HepG2 (cell line): ENCODE data around the gene PCDHGB6. TPM values are rescaled to one million over a fixed set of nuclear protein-coding genes. Genes with fewer than 3 reads are reported as not detected.

Experiments used
- ATAC-seq: fragments of 200-7000 bp; cut with Tn5 transposase; 3 replicates; pipeline ENCODE4 v1.9.1; 2020; ENCODE audit warnings: mild to moderate bottlenecking, moderate library complexity
- BruUV-seq: library from RNA; stranded (reverse); fragments of 400-500 nt; replicated peaks from 2 replicates; lab custom pipeline; 2021; lab: Mats Ljungman, UMichigan
- CTCF ChIA-PET: fragments of 300-600 bp; formaldehyde crosslinking; extraction: SDS; loops from one replicate; lab custom pipeline; 2021; ENCODE audit warnings: low total read pairs, inconsistent platforms, low intra/inter-chr PET ratio; lab: Yijun Ruan, JAX
- POLR2A ChIA-PET: fragments of 350-600 bp; sonication (Branson Sonifier 250); formaldehyde crosslinking; loops from one replicate; lab custom pipeline; 2020; ENCODE audit warnings: antibody characterized with exemption, inconsistent platforms; lab: Yijun Ruan, JAX
- DNase-seq: peaks from one replicate; pipeline ENCODE4 v3.0.0-alpha.2; 2015; ENCODE audit warnings: low spot score
- FAIRE-seq: peaks from 3 replicates; lab custom pipeline; 2011; peaks lifted over from hg19 to GRCh38; lab: Jason Lieb, UNC
- H2AFZ ChIP-seq: one replicate; pipeline ENCODE4 v1.6.1; 2011; ENCODE audit warnings: low read length, inconsistent platforms
- H3K27ac ChIP-seq: fragments of 300-600 bp; 3 replicates; pipeline ENCODE4 v1.8.0; 2011; ENCODE audit warnings: mixed run types, mild to moderate bottlenecking, mixed read lengths, low read length, inconsistent platforms; ENCODE audit not compliant: insufficient read depth; ENCODE audit errors: extremely low read length
- H3K27me3 ChIP-seq, 2 experiments: fragments of 200-600 bp in 1 of 2; 2 replicates in 1 of 2; 3 replicates in 1 of 2; pipeline versions ENCODE4 v1.6.0 to v1.8.0; 2011; ENCODE audit warnings: low read length in 2 of 2, mild to moderate bottlenecking in 2 of 2, moderate library complexity in 2 of 2, inconsistent platforms in 1 of 2; ENCODE audit not compliant: insufficient read depth in 2 of 2, control insufficient read depth in 1 of 2
- H3K36me3 ChIP-seq, 2 experiments: fragments of 200-600 bp in 1 of 2; replicated peaks in 1 of 2; 2 replicates in 1 of 2; 3 replicates in 1 of 2; pipeline versions ENCODE4 v1.5.1 to v1.8.0; 2011; ENCODE audit warnings: low read length in 2 of 2, inconsistent platforms in 1 of 2; ENCODE audit not compliant: insufficient read depth in 2 of 2, control insufficient read depth in 1 of 2
- H3K4me1 ChIP-seq: 2 replicates; pipeline ENCODE4 v1.5.1; 2012; ENCODE audit warnings: low read length, inconsistent platforms; ENCODE audit not compliant: insufficient read depth
- H3K4me2 ChIP-seq: 2 replicates; pipeline ENCODE4 v1.6.0; 2011; ENCODE audit warnings: low read depth, low read length, inconsistent platforms
- H3K4me3 ChIP-seq, 3 experiments: fragments of 200-600 bp in 1 of 3; sonication (generic), shearing (Covaris generic) in 1 of 3; replicated peaks in 1 of 3; 2 replicates each; pipeline ENCODE4 v1.5.1; 2011 to 2016; ENCODE audit warnings: low read length in 3 of 3, inconsistent platforms in 2 of 3, low read depth in 2 of 3, mild to moderate bottlenecking in 2 of 3, control low read depth in 1 of 3, mixed read lengths in 1 of 3; ENCODE audit not compliant: insufficient read depth in 1 of 3
- H3K79me2 ChIP-seq: one replicate; pipeline ENCODE4 v1.6.1; 2011; ENCODE audit warnings: low read length, inconsistent platforms; ENCODE audit not compliant: insufficient read depth
- H3K9ac ChIP-seq: 2 replicates; pipeline ENCODE4 v1.6.0; 2011; ENCODE audit warnings: mild to moderate bottlenecking, low read depth, low read length, inconsistent platforms; ENCODE audit not compliant: insufficient read depth
- H3K9me3 ChIP-seq: 2 replicates; pipeline ENCODE4 v1.5.1; 2012; ENCODE audit warnings: mild to moderate bottlenecking, low read length
- H4K20me1 ChIP-seq: 2 replicates; pipeline ENCODE4 v1.6.0; 2011; ENCODE audit warnings: inconsistent platforms, mild to moderate bottlenecking, low read length, moderate library complexity; ENCODE audit not compliant: insufficient read depth
- CENPT ChIP-seq: sonication (generic); formaldehyde crosslinking; IDR thresholded peaks from 2 replicates; pipeline ENCODE4 v1.8.0; 2022; ENCODE audit warnings: low read depth, mild to moderate bottlenecking, moderate library complexity, missing genetic modification reagents
- CTCF ChIP-seq: sonication (generic); formaldehyde crosslinking; IDR thresholded peaks from 2 replicates; pipeline ENCODE4 v1.5.0; 2020; ENCODE audit warnings: mild to moderate bottlenecking, missing genetic modification reagents, moderate library complexity
- MYC ChIP-seq: sonication (generic); formaldehyde crosslinking; IDR thresholded peaks from 2 replicates; pipeline ENCODE4 v1.9.0; 2021; ENCODE audit warnings: missing genetic modification reagents, borderline replicate concordance
- STAG1 ChIP-seq: sonication (generic); formaldehyde crosslinking; IDR thresholded peaks from 2 replicates; pipeline ENCODE4 v1.4.0; 2020; ENCODE audit warnings: missing genetic modification reagents
- WGBS: methylation state at CpG from one replicate; pipeline ENCODE4 v1.1.6; 2017; ENCODE audit warnings: low lambda C conversion rate; 5-methylcytosine and 5-hydroxymethylcytosine counted together
- in situ Hi-C: cut with HindIII; loops from 2 replicates; pipeline ENCODE4 v1.10.0; 2017; ENCODE audit warnings: low pct_unique_long_range_greater_than_20kb; ENCODE audit not compliant: extremely low pct_ligation_motif_present
- intact Hi-C: fragments of 100-400 bp; cut with micrococcal nuclease; formaldehyde crosslinking; loops from one replicate; pipeline ENCODE4 v1.10.0; 2022; ENCODE audit not compliant: unreplicated experiment
- polyA plus RNA-seq, 8 experiments: library from polyadenylated mRNA; depleted of rRNA in 3 of 8; stranded (reverse) in 7 of 8; unstranded in 1 of 8; fragments of >200 nt; fragmentation: Illumina TruSeq in 4 of 8; extraction: Trizol in 4 of 8; gene quantifications; 2 replicates each; pipeline versions ENCODE4 v1.2.1 to v1.2.3, GENCODE V29; 2011 to 2016; ENCODE audit warnings: low read depth in 4 of 8, missing spikeins in 1 of 8, mixed read lengths in 1 of 8; ENCODE audit not compliant: insufficient read depth in 1 of 8
- total RNA-seq, 5 experiments: library from RNA; depleted of rRNA; stranded (reverse); fragments of >200 nt; fragmentation: Illumina TruSeq; extraction: Trizol; gene quantifications; 2 replicates each; pipeline ENCODE4 v1.2.3, GENCODE V29; 2016; ENCODE audit warnings: low read depth in 1 of 5
- TF ChIP-seq, protein P1 (sequence below): sonication (generic); formaldehyde crosslinking; IDR thresholded peaks from 2 replicates; pipeline ENCODE4 v1.5.0; 2020; ENCODE audit warnings: missing genetic modification reagents, mild to moderate bottlenecking, borderline replicate concordance

PCDHGB6 gene
- total and polyA plus RNA-seq, 2 of the 13 experiments (the other 11 are each of a cell fraction or from before 2014, with no cell fraction given): 0.01 to 0.20 TPM

DNA sequence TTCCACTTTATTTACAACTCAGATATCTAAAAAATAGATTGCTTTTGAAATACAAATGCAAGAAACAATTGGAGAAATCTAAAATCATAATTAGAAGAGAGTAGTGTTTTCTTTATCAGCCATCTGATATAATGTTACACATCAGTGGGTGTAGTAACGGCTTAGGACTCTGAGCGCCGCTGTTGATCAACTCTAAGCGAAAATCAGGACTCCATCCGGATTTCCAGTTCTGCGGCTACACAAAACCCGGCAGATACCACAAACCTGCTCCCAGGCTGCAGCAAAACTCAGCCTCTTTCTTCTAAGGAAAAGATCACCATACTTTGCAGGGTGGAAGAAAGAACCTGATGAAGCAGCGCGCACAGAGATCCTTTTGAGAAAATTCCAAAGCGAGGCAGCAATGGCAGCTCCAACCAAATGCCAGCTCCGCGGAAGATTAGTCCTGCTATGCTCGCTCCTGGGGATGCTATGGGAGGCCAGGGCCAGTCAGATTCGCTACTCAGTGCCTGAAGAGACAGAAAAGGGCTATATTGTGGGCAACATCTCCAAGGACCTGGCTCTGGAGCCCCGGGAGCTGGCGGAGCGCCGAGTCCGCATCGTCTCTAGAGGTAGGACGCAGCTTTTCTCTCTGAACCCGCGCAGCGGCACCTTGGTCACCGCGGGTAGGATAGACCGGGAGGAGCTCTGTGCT is 5.1 kb upstream of the PCDHGB6 start, which contains the start of gene PCDHGA9:
Gene PCDHGA9 (plus strand): TSS at position 226 of the 691 bp plus-strand sequence. CDS start 175 bp downstream, at position 401.
- CTCF ChIA-PET: no interaction called here
- no peaks in the 10 kb centered on the region for H3K4me1 ChIP-seq

More for the DNA sequence above, 5.1 kb upstream of the PCDHGB6 start, which contains the start of gene PCDHGA9:
- POLR2A ChIA-PET: no interaction called here
- Histone ChIP-seq H3K4me2 (no peak within 1 kb of the TSS), H3K79me2 (no peaks in the 10 kb centered on the region), H3K27ac (no peak within 1 kb of the TSS), H2AFZ (no peak within 1 kb of the TSS), H3K36me3 (no peaks in the 10 kb centered on the region), H3K4me3 (no peak within 1 kb of the TSS), H4K20me1 (no peaks in the 10 kb centered on the region), H3K9ac (no peak within 1 kb of the TSS), H3K9me3 (peaks cover 13% of the 10 kb centered on the region; the same call in 1 of the 2 replicates), H3K27me3 (no peaks in the 10 kb centered on the region; a peak in 1 of 5 replicates)
- 79% methylated on average over 27 of the region's 27 CpGs for WGBS
- BruUV-seq: no TSS peak
- TF ChIP-seq, protein P1, sequence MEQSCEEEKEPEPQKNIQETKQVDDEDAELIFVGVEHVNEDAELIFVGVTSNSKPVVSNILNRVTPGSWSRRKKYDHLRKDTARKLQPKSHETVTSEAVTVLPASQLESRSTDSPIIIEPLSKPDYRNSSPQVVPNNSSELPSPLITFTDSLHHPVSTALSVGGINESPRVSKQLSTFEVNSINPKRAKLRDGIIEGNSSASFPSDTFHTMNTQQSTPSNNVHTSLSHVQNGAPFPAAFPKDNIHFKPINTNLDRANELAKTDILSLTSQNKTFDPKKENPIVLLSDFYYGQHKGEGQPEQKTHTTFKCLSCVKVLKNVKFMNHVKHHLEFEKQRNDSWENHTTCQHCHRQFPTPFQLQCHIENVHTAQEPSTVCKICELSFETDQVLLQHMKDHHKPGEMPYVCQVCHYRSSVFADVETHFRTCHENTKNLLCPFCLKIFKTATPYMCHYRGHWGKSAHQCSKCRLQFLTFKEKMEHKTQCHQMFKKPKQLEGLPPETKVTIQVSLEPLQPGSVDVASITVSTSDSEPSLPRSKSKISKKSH (CRISPR knock-in tag): no peak
- peak; percentile 26; the same call in 1 of the 2 replicates for TF ChIP-seq STAG1
- no peak for TF ChIP-seq MYC (CRISPR knock-in tag)
- peak; percentile 22 for TF ChIP-seq CTCF (CRISPR knock-in tag)
- no peak for TF ChIP-seq CENPT (CRISPR knock-in tag)
- no peak for FAIRE-seq
- no peak for DNase-seq
- no peak for ATAC-seq
- intact Hi-C loops (no loop called here), in situ Hi-C loops (no loop called here)
